ENCODE data around the gene FBP1.
"Not testable (repeated sequence)": the region's sequence is repeated elsewhere in the genome, so short reads cannot be mapped to it uniquely, and the experiment has no call there.

Gene FBP1

DNA sequence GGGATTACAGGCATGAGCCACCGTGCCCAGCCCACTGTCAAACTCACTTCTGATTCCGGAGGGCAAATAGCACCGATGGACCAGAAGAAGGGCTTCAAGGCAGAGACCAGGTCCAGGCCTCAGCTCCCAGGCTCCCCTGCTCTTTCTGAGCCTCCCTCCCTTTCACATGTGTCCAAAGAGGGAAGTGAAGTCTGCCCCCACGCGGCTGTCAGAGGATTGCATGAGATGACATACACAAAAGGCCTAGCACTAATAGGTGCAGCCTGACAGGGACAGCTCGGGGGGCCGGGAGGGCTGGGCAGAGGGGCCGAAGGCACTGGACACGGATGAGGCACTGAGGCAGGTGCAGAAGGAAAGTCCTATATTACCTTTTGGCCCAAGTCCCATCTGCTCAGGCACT, 16.1 kb downstream of the FBP1 start:
- DNase-seq (ENCODE audit: extremely low read depth in 1 of 2, low read depth in 1 of 2) = peak in 1 of 2 donors; percentile 8

DNA sequence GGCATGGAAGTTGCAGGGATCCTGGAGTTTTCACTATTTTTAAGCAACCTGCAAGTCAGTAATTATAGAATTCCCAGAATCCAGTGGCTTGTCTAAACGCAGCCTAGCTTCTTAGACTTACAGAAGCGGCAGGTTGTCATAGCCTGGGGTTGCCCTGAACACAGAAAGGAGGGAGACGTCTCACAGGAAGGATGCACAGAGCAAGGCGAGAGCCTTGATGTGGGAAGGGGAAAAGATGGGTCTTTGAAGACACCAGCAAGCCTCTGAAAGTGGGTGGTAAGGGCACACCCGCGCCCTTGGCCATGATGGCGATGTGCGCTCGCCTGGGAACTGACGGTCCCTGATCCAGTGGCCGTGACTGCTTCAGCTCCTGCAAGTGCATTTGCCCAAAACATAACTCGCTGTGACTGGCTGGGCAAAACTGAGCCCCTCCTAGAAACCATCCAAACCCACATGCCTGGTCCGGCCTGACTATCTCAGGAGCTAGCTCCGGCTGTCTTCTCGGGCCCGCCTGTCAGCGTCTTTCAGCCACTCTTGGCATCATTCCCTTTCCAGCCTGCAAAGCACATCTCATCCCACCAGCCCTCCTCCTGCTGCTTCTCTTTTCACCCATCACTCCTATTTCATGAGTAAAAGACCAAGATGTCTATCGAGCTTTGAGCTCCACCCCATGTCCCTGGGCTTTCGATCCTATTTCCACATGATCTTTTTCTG, 17.1 kb downstream of the FBP1 start:
- DNase-seq (ENCODE audit: extremely low read depth in 1 of 2, low read depth in 1 of 2) = no peak

- no peak for DNase-seq (ENCODE audit: extremely low read depth in 1 of 2, low read depth in 1 of 2)
Measured at GRCh38 chr9:94619026-94619425, 20.3 kb downstream of the FBP1 start.

GRCh38 chr9:94613003-94613402, 26.3 kb downstream of the FBP1 start:
- no peak for DNase-seq (ENCODE audit: extremely low read depth in 1 of 2, low read depth in 1 of 2)

- DNase-seq (ENCODE audit: extremely low read depth in 1 of 2, low read depth in 1 of 2) = no peak
Measured at GRCh38 chr9:94612071-94612470, 27.2 kb downstream of the FBP1 start.

DNA sequence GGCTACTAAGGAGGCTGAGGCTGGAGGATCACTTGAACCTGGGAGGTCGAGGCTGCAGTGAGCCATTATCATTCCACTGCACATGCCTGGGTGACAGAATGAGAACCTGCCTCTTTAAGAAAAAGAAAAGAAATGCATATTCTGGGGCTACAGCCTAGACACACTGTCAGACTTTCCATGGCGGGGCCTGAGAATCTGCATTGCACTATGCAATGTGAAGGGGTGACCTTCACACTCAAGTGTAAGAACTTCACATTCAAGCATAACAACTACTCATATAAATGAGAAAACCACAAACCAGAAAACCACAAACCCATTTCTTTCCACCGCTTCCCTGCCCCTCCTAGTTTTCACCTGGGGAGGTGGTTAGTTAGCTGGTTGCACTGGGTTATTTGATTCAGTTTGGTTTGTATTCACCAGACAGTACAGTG, 27.7 kb downstream of the FBP1 start:
- peak; percentile 41 to 51 for DNase-seq (ENCODE audit: extremely low read depth in 1 of 2, low read depth in 1 of 2)

GRCh38 chr9:94610181-94610606, 29.1 kb downstream of the FBP1 start:
- no peak for DNase-seq (ENCODE audit: extremely low read depth in 1 of 2, low read depth in 1 of 2)

- DNase-seq (ENCODE audit: extremely low read depth in 1 of 2, low read depth in 1 of 2) = no peak
Measured at GRCh38 chr9:94607423-94607691, 32.0 kb downstream of the FBP1 start.

DNA sequence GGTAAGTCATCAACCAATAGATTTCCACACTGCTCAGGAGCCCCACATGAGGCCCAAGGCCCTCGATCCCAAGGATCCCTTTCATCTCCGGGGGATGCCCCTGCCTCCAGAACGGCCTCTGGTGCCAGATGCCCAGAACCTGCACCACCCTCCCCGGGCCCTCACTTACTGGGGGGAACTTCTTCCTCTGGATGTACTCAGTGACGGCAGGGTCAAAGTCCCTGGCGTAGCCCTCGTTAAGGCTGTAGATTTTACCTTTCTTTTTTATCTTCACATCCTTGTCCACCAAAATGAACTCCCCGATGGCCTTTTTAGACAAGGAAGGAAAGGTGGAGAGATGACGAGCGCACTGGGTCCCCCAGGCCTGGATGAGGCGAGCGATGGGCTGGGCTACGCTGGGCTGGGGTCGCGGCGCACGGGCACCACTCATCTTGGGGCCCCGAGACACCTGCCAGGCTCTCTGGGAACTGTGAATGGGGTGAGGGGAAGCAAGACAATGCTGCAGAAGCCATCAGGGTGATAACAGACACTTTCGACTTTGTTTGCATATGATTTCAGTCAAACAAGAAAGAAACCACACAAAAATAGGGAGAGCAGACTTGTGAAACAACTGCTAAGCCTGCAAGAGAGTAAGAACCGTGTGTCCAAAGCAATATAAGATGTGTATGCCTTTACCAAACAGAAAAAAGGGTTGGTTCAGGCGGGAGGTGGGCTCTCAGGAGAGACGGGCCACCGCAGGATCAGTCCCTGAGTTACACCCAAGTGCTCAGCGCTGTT, 32.5 kb downstream of the FBP1 start:
- no peak for DNase-seq (ENCODE audit: extremely low read depth in 1 of 2, low read depth in 1 of 2)

- peak; percentile 39 to 59 for DNase-seq (ENCODE audit: extremely low read depth in 1 of 2, low read depth in 1 of 2)
Measured at GRCh38 chr9:94603259-94604160, 35.8 kb downstream of the FBP1 start.

DNA sequence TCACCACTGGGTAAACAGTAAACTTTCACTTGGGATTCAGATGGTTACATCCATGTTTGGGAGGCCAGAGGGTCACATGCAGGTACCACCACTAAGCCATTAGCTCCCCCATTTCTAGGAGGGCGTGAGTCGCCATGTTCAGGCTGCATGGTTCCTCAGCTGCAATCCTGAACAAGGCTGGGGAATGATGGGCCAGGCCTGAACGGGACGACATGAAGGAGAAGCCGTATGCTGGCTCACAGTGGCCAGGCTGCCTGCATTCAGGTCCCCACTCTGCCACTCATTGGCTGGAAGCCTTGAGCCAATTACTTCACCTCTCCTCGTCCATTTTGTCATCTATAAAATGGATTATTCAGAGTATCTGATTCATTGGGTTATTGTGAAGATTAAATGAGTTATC, 36.7 kb downstream of the FBP1 start:
- no peak for DNase-seq (ENCODE audit: extremely low read depth in 1 of 2, low read depth in 1 of 2)

DNA sequence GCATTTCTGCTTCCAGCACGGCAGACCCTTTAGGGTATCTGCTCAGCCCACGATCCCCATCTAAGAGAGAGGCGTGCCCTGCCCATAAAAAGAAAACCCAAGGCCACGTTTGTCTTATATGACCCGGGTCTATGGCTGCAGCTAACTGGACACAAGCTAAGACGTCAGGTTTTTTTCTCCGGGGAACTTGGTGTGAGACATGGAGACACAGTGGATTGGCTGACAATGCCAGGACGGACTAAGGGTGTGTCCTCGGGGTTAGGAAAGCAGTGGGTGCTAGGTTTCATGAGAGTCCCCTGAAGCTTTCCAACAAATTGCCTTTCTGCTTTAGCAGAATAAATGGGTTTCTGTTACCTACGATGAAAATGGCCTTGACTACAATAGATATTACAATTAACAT, 38.6 kb downstream of the FBP1 start:
- no peak for DNase-seq (ENCODE audit: extremely low read depth in 1 of 2, low read depth in 1 of 2)

- no peak for DNase-seq (ENCODE audit: extremely low read depth in 1 of 2, low read depth in 1 of 2)
Measured at GRCh38 chr9:94600258-94600657, 39.1 kb downstream of the FBP1 start.

GRCh38 chr9:94599102-94599501, 40.2 kb downstream of the FBP1 start:
- DNase-seq (ENCODE audit: extremely low read depth in 1 of 2, low read depth in 1 of 2) = no peak

DNA sequence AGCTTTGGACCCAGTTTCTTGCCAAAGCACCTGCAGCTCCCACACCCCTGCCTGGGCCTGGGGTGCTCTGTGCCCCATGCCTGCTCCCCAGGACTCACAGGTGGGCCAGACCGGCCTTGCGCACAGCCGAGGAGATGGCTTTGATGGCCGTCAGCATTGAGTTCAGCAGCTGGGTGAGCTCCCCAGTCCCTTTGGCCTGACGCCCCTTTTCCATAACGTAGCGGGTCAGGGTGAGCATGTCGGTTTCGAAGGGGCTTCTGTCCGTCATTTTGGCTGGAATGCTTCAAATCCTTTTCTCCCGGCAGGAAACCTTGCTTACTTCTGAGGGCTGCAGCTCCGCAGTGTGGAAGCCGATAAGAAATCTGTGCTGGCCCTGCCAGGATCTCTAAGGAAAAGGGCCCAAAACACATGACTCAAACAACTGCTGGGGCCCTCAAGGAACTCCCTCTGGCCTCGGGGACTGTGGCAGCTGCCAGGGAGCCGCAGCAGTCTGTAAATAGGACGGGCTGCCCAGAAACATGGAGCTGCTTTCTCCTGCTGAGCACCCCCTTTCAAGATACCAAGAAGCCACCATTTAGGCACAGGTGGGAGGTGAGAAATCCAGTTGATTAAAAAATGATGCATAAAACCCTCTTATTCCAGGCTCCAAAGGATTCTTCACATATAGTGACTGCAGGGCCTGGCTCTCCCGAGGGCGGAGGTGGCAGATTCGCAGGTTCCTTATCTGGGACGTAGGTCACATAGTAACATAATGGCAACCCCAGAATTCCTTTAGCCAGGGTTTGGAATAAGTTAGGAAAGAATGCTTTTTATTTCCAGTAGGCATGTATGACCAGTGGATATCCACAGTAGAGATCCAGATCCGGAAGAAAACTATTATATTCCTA, 45.6 kb downstream of the FBP1 start, which contains the start of gene FBP2:
FBP2 (minus strand) TSS at position 366 of the 887 bp plus-strand sequence; CDS start at position 268, 98 bp downstream.
- DNase-seq (ENCODE audit: extremely low read depth in 1 of 2, low read depth in 1 of 2) = no peak

DNA sequence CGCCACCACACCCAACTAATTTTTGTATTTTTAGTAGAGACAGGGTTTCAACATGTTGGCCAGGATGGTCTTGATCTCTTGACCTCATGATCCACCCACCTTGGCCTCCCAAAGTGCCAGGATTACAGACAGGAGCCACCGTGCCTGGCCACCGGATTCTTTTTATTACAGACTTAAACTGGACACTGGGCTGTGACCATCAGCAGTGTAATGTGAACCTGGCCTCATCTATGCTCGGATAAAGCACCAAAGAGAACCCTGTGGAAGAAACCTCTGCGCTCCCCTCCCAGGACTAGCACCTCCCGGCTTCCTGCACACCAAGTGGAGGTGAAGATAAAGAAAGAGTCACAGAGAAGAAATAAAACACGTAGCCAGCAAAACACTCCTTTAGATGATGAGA, 46.6 kb downstream of the FBP1 start:
- not testable (repeated sequence) for DNase-seq (ENCODE audit: extremely low read depth in 1 of 2, low read depth in 1 of 2)

GRCh38 chr9:94591876-94592275, 47.4 kb downstream of the FBP1 start:
- DNase-seq (ENCODE audit: extremely low read depth in 1 of 2, low read depth in 1 of 2) = no peak

DNA sequence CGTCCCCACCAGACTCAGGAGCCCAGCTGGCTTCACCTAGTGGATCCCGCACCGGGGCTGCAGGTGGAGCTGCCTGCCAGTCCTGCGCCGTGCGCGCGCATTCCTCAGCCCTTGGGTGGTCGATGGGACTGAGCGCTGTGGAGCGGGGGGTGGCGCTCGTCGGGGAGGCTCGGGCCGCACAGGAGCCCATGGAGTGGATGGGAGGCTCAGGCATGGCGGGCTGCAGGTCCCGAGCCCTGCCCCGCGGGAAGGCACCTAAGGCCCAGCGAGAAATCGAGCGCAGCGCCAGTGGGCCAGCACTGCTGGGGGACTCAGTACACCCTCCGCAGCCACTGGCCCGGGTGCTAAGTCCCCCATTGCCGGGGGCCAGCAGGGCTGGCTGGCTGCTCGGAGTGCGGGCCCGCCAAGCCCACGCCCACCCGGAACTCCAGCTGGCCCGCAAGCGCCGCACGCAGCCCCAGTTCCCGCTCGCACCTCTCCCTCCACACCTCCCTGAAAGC, 48.2 kb downstream of the FBP1 start:
- not testable (repeated sequence) for DNase-seq (ENCODE audit: extremely low read depth in 1 of 2, low read depth in 1 of 2)

- DNase-seq (ENCODE audit: extremely low read depth in 1 of 2, low read depth in 1 of 2) = no peak
Measured at GRCh38 chr9:94588681-94589080, 50.6 kb downstream of the FBP1 start.

- DNase-seq (ENCODE audit: extremely low read depth in 1 of 2, low read depth in 1 of 2) = no peak
Measured at GRCh38 chr9:94586814-94587213, 52.5 kb downstream of the FBP1 start.

All from stimulated activated CD8-positive, alpha-beta memory T cell treated with anti-CD3 and anti-CD28 coated beads, Interleukin-7, amount 100 ng/mL, for 48 hours (primary cell).